Measurements from ENCODE around the gene PRDM10.

PRDM10 gene

DNA sequence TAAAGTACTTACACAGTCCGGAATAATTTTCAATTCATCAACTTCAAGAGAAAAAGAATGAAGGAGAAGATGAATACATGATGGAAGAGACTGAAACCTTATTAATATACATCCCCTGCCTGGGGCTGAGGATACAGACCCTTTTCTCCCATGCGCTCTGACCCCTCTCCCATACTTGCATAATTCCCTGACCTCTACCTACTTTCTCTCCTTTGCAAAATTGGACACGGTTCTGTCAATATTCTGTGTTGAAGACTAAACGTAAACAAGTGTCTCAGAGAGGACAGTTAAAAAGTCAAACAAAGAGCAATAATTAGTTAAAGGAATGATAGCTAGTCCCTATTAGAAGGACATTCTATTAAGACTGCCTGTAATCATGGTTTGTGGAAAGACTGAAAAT is 7.5 kb downstream of the PRDM10 start:
- in situ Hi-C loops (cut with MboI; ENCODE audit: low sequenced_read_pairs, unreplicated experiment): no loop called here
- TF ChIP-seq, protein P1, sequence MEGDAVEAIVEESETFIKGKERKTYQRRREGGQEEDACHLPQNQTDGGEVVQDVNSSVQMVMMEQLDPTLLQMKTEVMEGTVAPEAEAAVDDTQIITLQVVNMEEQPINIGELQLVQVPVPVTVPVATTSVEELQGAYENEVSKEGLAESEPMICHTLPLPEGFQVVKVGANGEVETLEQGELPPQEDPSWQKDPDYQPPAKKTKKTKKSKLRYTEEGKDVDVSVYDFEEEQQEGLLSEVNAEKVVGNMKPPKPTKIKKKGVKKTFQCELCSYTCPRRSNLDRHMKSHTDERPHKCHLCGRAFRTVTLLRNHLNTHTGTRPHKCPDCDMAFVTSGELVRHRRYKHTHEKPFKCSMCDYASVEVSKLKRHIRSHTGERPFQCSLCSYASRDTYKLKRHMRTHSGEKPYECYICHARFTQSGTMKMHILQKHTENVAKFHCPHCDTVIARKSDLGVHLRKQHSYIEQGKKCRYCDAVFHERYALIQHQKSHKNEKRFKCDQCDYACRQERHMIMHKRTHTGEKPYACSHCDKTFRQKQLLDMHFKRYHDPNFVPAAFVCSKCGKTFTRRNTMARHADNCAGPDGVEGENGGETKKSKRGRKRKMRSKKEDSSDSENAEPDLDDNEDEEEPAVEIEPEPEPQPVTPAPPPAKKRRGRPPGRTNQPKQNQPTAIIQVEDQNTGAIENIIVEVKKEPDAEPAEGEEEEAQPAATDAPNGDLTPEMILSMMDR (IDR thresholded peaks at IDR 0.05; ENCODE audit: borderline replicate concordance, control extremely low read depth, extremely low read depth, insufficient read depth, missing control alignments): no peak
- DNase-seq (ENCODE audit: low spot score): no peak

DNA sequence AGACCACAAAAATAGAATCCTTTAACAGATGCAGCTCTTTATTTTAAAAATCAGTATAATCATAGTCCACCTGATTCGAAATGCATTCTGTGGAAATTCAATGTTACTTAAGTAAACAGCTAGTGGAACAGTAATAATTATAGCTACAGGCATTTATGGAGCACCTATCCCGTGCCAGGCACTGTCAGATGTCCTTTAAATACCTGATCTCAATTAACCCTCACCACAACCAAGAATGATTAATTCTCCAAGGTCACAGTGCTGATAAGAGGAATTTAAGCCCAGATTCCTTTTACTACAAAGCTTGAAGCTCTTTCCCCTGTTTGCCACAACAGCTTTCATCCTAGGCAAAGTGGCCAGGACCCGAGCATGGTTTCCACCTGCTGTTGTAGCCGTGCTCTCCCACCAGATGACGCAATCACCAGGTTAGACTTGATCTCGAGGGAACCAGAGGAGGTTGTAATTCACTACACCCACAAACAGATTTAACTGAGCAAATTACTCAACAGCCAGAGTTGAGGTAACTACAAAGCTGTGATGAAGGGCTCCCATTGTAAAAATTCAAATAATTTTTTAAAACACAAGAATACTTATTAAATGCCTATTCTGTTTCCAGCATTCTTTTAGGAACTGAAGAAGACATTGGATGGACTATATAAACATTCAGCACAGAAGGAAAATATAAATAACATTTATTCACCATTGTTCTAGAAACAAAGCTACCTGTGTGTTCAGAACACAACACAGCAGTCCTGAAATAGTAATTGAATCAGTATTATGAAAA is 10.3 kb downstream of the PRDM10 start:
- TF ChIP-seq, protein P1 (IDR thresholded peaks at IDR 0.05; ENCODE audit: borderline replicate concordance, control extremely low read depth, extremely low read depth, insufficient read depth, missing control alignments): peak; percentile 30
- DNase-seq (ENCODE audit: low spot score): peak; percentile 62
- in situ Hi-C loops (cut with MboI; ENCODE audit: low sequenced_read_pairs, unreplicated experiment): no loop called here

DNA sequence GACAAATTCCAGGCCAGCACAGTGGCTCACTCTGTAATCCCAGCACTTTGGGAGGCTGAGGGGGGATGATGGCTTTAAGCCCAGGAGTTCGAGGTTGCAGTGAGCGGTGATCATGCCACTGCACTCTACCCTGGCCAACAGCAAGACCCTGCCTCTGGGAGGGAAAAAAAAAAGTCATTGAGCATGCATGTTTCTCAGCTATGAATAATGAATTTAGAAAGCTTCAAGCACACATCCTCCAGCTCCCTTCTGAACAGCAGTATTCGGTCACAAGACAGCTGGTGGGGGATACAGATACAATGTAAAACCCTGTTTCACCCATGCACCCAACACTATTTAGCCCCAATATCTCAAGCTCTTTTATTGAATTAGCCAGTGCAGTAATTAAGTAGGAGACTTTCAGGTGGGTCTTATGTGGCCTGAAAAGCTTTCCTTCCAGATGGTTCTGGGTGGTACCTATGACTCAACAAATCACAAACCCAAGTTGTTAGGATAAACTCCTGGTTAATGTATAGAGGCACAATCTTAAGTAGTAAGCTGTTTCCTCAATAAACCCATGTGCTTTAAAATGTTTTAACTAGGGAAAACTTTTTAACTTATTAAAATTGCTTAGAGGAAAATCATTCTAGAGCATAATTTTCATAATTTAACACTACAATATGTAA is 13.4 kb downstream of the PRDM10 start:
- TF ChIP-seq, protein P1 (IDR thresholded peaks at IDR 0.05; ENCODE audit: borderline replicate concordance, control extremely low read depth, extremely low read depth, insufficient read depth, missing control alignments): no peak
- in situ Hi-C loops (cut with MboI; ENCODE audit: low sequenced_read_pairs, unreplicated experiment): no loop called here
- no peak for DNase-seq (ENCODE audit: low spot score)

DNA sequence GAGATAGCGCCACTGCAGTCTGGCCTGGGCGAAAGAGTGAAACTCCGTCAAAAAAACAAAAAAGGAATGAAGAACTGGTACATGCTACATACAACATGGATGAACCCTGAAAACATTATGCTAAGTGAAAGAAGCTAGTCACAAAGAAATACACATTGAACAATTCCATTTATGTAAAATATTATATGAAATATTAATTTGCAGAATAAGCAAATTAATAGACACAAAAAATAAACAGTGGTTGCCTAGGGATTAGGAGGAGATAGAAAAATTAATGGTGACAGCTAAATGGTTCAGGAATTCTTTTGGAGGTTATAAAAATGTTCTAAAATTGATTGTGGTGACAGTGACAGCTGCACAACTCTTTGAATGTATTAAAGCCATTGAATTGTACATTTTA is 14.7 kb downstream of the PRDM10 start:
- in situ Hi-C loops (cut with MboI; ENCODE audit: low sequenced_read_pairs, unreplicated experiment): no loop called here
- TF ChIP-seq, protein P1 (IDR thresholded peaks at IDR 0.05; ENCODE audit: borderline replicate concordance, control extremely low read depth, extremely low read depth, insufficient read depth, missing control alignments): no peak

DNA sequence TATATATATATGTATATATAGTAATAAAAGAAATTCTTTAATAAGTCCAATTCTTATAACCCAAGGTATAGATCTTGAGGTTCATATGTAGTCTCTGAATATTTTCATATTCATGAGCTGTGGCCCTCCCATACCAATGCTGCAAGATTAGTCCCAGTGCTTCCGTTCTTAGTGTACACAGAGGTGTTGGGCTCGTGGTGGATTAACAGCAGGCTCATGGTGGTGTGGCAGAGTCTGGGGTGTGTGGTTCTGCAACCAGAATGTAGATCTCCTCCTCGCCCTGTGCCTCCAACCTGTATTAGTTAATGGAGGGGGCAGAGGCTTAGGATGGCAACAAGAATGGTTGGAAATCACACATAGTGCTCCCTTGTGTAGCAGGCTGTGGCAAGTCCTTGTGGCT is 16.8 kb downstream of the PRDM10 start:
- in situ Hi-C loops (cut with MboI; ENCODE audit: low sequenced_read_pairs, unreplicated experiment): no loop called here
- DNase-seq (ENCODE audit: low spot score): no peak
- TF ChIP-seq, protein P1 (IDR thresholded peaks at IDR 0.05; ENCODE audit: borderline replicate concordance, control extremely low read depth, extremely low read depth, insufficient read depth, missing control alignments): no peak

More for the DNA sequence above, 14.7 kb downstream of the PRDM10 start:
- no peak for DNase-seq (ENCODE audit: low spot score)

DNA sequence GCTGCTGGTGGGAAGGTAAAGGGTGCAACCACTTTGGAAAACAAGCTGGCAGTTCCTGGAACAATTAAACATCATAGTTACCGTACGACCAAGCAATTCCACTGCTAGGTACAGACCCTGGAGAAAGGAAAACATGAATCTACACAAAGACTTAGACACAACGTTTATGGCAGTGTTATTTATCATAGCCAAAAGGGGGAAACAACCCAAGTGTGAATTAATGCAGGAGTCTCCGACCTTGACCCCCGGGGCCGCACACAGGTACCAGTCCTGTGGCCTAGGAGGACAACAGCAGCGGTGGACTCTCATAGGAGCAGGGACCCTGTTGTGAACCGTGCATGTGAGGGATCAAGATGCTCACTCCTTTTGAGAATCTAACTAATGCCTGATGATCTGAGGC is 22.5 kb downstream of the PRDM10 start:
- in situ Hi-C loops (cut with MboI; ENCODE audit: low sequenced_read_pairs, unreplicated experiment): no loop called here

More for the DNA sequence above, 22.5 kb downstream of the PRDM10 start:
- no peak for DNase-seq (ENCODE audit: low spot score)
- TF ChIP-seq, protein P1 (IDR thresholded peaks at IDR 0.05; ENCODE audit: borderline replicate concordance, control extremely low read depth, extremely low read depth, insufficient read depth, missing control alignments): no peak

All from GM13976 (cell line).